Lower leg skin (tissue), 3 donors: ENCODE results near the gene ZNF778.

Experiments
- POLR2A ChIP-seq, 2 donors: fragments of 450-650 bp; IDR thresholded peaks; one replicate each; pipeline ENCODE4 v1.6.1; 2016 to 2017; ENCODE audit warnings: antibody characterized with exemption in 2 of 2, mild to moderate bottlenecking in 1 of 2, moderate library complexity in 1 of 2
- TF ChIP-seq, protein P1 (sequence below), 3 donors: fragments of 450-650 bp; IDR thresholded peaks; one replicate each; pipeline ENCODE4 v1.5.1; 2016; ENCODE audit warnings: antibody characterized with exemption in 3 of 3, mild to moderate bottlenecking in 3 of 3, moderate library complexity in 2 of 3

DNA sequence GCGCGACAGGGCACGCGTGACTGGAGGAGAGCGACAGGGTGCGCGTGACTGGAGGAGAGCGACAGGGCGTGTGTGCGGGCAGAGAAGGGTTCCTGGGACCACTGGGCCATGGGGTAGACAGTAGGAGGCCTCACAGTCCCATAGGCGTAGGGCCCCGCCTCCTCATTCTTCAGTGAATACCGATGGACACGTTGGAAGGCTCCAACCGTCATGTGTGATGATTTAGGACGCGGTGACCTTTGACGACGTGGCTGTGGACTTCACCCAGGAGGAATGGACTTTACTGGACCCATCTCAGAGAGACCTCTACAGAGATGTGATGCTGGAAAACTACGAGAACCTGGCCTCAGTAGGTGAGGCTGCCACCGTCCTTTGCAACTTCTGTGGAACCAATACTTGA is 5.4 kb downstream of the ZNF778 start:
- no peak for TF ChIP-seq POLR2A (IDR thresholded peaks at IDR 0.05)
- TF ChIP-seq, protein P1, sequence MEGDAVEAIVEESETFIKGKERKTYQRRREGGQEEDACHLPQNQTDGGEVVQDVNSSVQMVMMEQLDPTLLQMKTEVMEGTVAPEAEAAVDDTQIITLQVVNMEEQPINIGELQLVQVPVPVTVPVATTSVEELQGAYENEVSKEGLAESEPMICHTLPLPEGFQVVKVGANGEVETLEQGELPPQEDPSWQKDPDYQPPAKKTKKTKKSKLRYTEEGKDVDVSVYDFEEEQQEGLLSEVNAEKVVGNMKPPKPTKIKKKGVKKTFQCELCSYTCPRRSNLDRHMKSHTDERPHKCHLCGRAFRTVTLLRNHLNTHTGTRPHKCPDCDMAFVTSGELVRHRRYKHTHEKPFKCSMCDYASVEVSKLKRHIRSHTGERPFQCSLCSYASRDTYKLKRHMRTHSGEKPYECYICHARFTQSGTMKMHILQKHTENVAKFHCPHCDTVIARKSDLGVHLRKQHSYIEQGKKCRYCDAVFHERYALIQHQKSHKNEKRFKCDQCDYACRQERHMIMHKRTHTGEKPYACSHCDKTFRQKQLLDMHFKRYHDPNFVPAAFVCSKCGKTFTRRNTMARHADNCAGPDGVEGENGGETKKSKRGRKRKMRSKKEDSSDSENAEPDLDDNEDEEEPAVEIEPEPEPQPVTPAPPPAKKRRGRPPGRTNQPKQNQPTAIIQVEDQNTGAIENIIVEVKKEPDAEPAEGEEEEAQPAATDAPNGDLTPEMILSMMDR (IDR thresholded peaks at IDR 0.05): no peak
